HG02798 (cell line): ENCODE results near the gene COG8.
"Not testable (repeated sequence)": the region's sequence is repeated elsewhere in the genome, so short reads cannot be mapped to it uniquely, and the experiment has no call there.

Experiments
- ATAC-seq: cut with Tn5 transposase; IDR thresholded peaks from one replicate; pipeline ENCODE4 v1.9.1; 2021; ENCODE audit warnings: mild to moderate bottlenecking; ENCODE audit not compliant: unreplicated experiment, poor library complexity

The COG8 gene, protein sequence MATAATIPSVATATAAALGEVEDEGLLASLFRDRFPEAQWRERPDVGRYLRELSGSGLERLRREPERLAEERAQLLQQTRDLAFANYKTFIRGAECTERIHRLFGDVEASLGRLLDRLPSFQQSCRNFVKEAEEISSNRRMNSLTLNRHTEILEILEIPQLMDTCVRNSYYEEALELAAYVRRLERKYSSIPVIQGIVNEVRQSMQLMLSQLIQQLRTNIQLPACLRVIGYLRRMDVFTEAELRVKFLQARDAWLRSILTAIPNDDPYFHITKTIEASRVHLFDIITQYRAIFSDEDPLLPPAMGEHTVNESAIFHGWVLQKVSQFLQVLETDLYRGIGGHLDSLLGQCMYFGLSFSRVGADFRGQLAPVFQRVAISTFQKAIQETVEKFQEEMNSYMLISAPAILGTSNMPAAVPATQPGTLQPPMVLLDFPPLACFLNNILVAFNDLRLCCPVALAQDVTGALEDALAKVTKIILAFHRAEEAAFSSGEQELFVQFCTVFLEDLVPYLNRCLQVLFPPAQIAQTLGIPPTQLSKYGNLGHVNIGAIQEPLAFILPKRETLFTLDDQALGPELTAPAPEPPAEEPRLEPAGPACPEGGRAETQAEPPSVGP

DNA sequence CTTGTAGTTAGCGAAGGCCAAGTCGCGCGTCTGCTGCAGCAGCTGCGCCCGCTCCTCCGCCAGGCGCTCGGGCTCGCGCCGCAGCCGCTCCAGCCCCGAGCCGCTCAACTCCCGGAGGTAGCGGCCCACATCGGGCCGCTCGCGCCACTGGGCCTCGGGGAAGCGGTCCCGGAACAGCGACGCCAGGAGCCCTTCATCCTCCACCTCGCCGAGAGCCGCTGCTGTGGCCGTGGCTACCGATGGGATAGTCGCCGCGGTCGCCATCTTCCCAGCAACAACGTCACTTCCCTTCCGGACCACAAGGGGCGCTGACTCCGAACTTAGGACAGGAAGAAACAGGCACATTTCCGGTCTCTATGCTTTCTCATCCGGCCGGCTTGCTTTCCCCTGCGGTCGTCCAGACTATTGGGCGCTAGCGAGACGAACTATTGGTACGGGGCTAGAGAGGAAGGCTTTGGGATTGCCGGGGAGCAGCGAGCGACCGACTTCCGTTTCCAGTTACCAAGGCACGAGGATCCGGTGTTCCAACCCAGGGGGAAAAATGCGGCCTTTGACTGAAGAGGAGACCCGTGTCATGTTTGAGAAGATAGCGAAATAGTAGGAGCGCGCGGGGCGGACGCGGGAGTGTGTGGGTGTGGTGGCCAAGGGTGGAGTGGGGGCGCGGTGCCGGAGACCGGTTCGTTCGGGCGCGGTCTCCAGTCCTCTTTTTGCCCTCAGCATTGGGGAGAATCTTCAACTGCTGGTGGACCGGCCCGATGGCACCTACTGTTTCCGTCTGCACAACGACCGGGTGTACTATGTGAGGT, at the start of gene COG8, which contains the start of gene NIP7:
TSS of gene COG8 (minus strand) at position 276 of the 806 bp plus-strand sequence. CDS start at position 264, 12 bp downstream.
TSS of gene NIP7 (plus strand) at position 484 of the 806 bp plus-strand sequence. CDS start at position 542, 58 bp downstream.
- ATAC-seq: peak; percentile 92

GRCh38 chr16:69386596-69386995, 47.2 kb upstream of the COG8 start:
- no peak for ATAC-seq

DNA sequence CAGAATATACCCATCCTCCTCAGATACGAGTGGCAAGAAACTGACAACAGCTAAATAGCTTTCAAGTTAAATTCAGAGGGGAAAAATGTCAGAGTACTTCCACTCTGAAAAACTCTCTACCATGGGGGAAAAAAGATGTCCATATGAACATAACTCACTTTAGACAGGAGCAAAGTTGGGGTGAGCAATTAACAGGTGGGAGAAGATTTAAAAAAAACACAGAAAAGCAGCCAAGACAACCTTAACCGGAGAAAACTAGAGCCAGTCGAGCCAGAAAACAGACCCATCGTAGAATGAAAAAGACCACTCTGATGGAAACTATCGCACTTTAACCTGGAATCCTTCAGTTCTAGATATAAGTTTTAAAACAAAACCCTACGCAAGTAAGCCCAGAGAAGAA, 45.6 kb upstream of the COG8 start:
- ATAC-seq: no peak

DNA sequence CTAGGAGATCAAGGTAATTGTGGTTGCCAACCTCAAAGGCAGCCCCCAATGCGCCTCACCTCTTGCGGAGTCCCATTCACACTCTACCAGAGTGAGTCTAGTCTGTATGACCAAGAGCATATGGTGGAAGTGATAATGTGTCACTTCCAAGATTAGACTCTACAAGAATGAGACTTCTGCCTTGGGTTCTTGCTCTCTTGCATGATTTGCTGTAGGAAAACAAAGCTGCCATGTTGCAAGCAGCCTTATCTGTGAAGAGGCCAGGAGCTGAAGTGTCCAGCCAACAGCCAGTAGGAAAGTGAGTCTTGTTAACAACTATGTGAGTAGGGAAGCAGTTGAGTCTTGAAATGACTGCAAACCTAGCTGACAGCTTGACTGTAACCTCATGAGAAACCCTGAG, 43.1 kb upstream of the COG8 start:
- no peak for ATAC-seq

- ATAC-seq: no peak
Measured at GRCh38 chr16:69381231-69381630, 41.9 kb upstream of the COG8 start.

- ATAC-seq: no peak
Measured at GRCh38 chr16:69378760-69379159, 39.4 kb upstream of the COG8 start.

GRCh38 chr16:69378036-69378435, 38.7 kb upstream of the COG8 start:
- ATAC-seq: no peak

DNA sequence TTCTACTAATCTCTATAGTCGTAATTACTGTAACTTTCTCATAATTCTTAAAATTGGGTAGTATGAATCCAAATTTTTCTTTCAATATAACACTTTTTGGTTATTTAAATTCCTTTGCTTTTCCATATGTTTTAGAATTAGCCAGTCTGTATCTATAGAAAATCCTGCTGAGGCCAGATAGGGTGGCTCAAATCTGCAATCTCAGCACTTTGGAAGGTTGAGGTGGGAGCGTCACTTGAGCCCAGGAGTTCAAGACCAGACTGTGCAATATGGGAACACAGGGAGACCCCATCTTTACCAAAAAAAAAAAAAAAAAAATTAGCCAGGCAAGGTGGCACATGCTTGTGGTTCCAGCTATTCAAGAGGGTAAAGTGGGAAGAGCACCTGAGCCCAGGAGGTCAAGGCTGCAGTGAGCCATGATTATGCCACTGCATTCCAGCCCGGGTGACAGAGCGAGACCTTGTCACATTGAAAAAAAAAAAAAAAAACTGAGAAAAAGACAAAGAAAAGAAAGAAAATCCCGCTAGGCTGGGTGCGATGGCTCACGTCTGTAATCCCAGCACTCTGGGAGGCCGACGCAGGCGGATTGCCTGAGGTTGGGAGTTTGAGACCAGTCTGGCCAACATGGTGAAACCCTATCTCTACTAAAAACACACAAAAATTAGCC, 37.2 kb upstream of the COG8 start:
- ATAC-seq: no peak

- ATAC-seq: no peak
Measured at GRCh38 chr16:69373019-69373418, 33.7 kb upstream of the COG8 start.

DNA sequence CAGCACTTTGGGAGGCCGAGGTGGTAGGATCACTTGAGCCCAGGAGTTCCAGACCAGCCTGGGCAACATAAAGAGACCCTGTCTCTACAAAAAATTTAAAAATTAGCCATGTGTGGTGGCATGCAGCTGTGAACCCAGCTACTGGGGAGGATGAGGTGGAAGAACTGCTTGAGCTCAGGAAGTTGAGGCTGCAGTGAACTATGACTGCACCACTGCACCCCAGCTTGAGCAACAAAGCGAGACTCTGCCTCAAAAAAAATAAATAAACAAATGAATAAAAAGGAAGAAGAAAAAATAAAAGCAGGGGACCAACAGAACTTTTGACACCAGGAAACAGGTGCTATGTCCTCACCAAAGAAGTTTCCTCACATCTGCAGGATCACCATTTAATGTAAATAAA, 32.2 kb upstream of the COG8 start:
- no peak for ATAC-seq

- no peak for ATAC-seq
Measured at GRCh38 chr16:69368866-69369265, 29.5 kb upstream of the COG8 start.

- ATAC-seq: no peak
Measured at GRCh38 chr16:69367980-69368379, 28.6 kb upstream of the COG8 start.

- ATAC-seq: no peak
Measured at GRCh38 chr16:69366431-69366830, 27.1 kb upstream of the COG8 start.

DNA sequence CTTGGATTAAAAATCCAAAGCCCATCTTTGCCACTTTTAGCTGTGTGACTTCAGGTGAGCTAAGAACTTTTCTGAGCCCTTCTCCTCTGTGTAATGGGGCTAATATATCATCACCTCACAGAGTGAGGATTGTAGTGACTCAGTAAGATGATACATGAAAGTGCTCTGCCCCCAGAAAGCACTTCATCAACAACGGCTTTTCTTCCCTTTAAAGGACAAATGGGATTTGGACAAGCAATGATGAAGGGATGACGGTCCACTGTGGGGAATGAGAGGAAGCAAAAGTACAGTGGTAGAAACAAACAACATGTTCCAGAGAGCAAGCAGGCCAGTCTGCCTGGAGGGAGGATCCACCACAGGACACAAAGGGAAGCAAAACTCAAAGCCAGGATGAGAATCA, 26.5 kb upstream of the COG8 start:
- no peak for ATAC-seq

DNA sequence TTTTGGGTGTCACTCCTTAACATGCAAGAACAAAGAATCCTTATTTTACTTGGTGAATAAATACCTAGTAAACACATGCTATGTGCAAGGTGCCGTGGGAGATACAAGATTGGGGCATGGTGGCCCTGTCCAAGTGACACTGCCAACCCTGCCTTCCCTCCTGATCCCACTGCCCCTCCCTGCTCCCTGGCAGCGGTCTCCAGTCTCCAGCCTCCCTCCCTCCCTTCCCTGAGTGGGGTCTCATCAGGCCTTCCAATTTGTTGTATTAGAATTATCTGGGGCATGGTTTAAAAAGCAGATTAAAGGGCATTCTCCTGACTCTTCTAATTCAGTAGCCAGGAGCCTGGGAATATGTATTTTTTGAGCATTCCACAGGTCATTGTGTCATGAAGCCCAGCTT, 24.7 kb upstream of the COG8 start:
- ATAC-seq: no peak

GRCh38 chr16:69363281-69363717, 23.9 kb upstream of the COG8 start:
- no peak for ATAC-seq

GRCh38 chr16:69360070-69360469, 20.7 kb upstream of the COG8 start:
- not testable (repeated sequence) for ATAC-seq

- no peak for ATAC-seq
Measured at GRCh38 chr16:69351309-69352027, 12.1 kb upstream of the COG8 start, which contains the start of gene TMED6. TSS of gene TMED6 (minus strand) at chr16:69351786. CDS start at chr16:69351753, 33 bp downstream.

DNA sequence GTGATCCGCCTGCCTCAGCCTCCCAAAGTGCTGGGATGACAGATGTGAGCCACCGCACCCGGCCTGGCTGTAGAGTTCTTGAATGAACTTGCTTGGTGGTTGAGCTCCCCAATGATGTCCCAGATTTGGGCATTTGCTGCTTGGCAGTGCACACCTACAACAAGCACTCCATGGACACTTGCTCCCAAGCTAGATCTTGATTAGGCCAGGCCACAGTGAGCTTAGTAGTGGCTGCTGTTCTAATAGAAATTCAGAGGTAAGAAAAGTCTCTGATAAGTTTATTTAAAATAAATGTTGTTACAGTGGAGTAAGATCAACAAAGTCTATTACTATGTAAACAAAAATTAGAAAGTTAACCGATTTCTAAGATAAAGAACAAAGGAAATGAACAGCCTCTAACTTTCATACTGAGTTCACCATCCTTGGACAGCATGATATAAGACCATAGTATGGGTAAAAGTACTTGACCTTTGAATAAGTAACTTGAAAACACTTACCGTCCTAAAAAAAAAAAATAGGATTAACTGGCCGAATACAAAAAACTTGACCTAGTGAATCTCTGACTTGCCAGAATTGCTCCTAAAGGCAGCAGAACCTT, 11.3 kb upstream of the COG8 start:
- ATAC-seq: no peak
